HEK293 (cell line): ENCODE results near the gene HSD17B10.

Experiments
- KLF1 ChIP-seq: fragments of 450-650 bp; formaldehyde crosslinking; IDR thresholded peaks from 2 replicates; pipeline ENCODE4 v1.5.1; 2016; ENCODE audit warnings: missing biosample characterization, missing genetic modification characterization
- KLF7 ChIP-seq: fragments of 450-650 bp; formaldehyde crosslinking; IDR thresholded peaks from 2 replicates; pipeline ENCODE4 v1.5.1; 2016; ENCODE audit warnings: missing biosample characterization, missing genetic modification characterization, borderline replicate concordance
- MZF1 ChIP-seq: fragments of 450-650 bp; formaldehyde crosslinking; IDR thresholded peaks from 2 replicates; pipeline ENCODE4 v1.5.1; 2017; ENCODE audit warnings: missing biosample characterization, missing genetic modification characterization, borderline replicate concordance
- PRDM10 ChIP-seq: fragments of 450-650 bp; formaldehyde crosslinking; IDR thresholded peaks from 2 replicates; pipeline ENCODE4 v1.5.1; 2016; ENCODE audit warnings: missing biosample characterization, missing genetic modification characterization
- PRDM6 ChIP-seq: fragments of 450-650 bp; formaldehyde crosslinking; IDR thresholded peaks from 2 replicates; pipeline ENCODE4 v1.5.1; 2017; ENCODE audit warnings: missing biosample characterization, missing genetic modification characterization
- SALL2 ChIP-seq: fragments of 450-650 bp; formaldehyde crosslinking; IDR thresholded peaks from 2 replicates; pipeline ENCODE4 v1.5.0; 2017; ENCODE audit warnings: missing biosample characterization, mild to moderate bottlenecking, missing genetic modification characterization, borderline replicate concordance
- SCRT2 ChIP-seq: fragments of 450-650 bp; formaldehyde crosslinking; IDR thresholded peaks from 2 replicates; pipeline ENCODE4 v1.5.1; 2016; ENCODE audit warnings: missing biosample characterization, missing genetic modification characterization
- SP7 ChIP-seq: fragments of 450-650 bp; formaldehyde crosslinking; IDR thresholded peaks from 2 replicates; pipeline ENCODE4 v1.5.1; 2016; ENCODE audit warnings: missing biosample characterization, missing genetic modification characterization
- ZBTB17 ChIP-seq: fragments of 450-650 bp; formaldehyde crosslinking; IDR thresholded peaks from 2 replicates; pipeline ENCODE4 v1.5.1; 2016; ENCODE audit warnings: missing biosample characterization, missing genetic modification characterization
- ZIC2 ChIP-seq: fragments of 450-650 bp; formaldehyde crosslinking; IDR thresholded peaks from 2 replicates; pipeline ENCODE4 v1.5.1; 2016; ENCODE audit warnings: missing biosample characterization, missing genetic modification characterization
- ZNF10 ChIP-seq: fragments of 450-650 bp; formaldehyde crosslinking; IDR thresholded peaks from 2 replicates; pipeline ENCODE4 v1.5.1; 2017; ENCODE audit warnings: missing biosample characterization, missing genetic modification characterization
- ZNF157 ChIP-seq: fragments of 450-650 bp; formaldehyde crosslinking; IDR thresholded peaks from 2 replicates; pipeline ENCODE4 v1.5.1; 2016; ENCODE audit warnings: missing biosample characterization, missing genetic modification characterization
- ZNF184 ChIP-seq: fragments of 450-650 bp; IDR thresholded peaks from 2 replicates; pipeline ENCODE4 v1.5.1; 2018; ENCODE audit warnings: missing biosample characterization, mild to moderate bottlenecking, missing genetic modification characterization
- ZNF19 ChIP-seq: fragments of 450-650 bp; formaldehyde crosslinking; IDR thresholded peaks from 2 replicates; pipeline ENCODE4; 2016; ENCODE audit warnings: missing biosample characterization, missing genetic modification characterization, low read depth
- ZNF221 ChIP-seq: fragments of 450-650 bp; formaldehyde crosslinking; IDR thresholded peaks from 2 replicates; pipeline ENCODE4 v1.5.1; 2017; ENCODE audit warnings: missing biosample characterization, missing genetic modification characterization, borderline replicate concordance
- ZNF302 ChIP-seq: fragments of 450-650 bp; formaldehyde crosslinking; IDR thresholded peaks from 2 replicates; pipeline ENCODE4 v1.5.1; 2016; ENCODE audit warnings: missing biosample characterization, missing genetic modification characterization, low read depth
- ZNF394 ChIP-seq: fragments of 450-650 bp; formaldehyde crosslinking; IDR thresholded peaks from 2 replicates; pipeline ENCODE4 v1.5.1; 2016; ENCODE audit warnings: missing biosample characterization, missing genetic modification characterization, mild to moderate bottlenecking, moderate library complexity, borderline replicate concordance
- ZNF48 ChIP-seq: fragments of 450-650 bp; formaldehyde crosslinking; IDR thresholded peaks from 2 replicates; pipeline ENCODE4 v1.5.1; 2016; ENCODE audit warnings: missing biosample characterization, missing genetic modification characterization
- ZNF501 ChIP-seq: fragments of 450-650 bp; formaldehyde crosslinking; IDR thresholded peaks from 2 replicates; pipeline ENCODE4 v1.5.1; 2016; ENCODE audit warnings: missing biosample characterization, missing genetic modification characterization
- ZNF596 ChIP-seq: fragments of 450-650 bp; IDR thresholded peaks from 2 replicates; pipeline ENCODE4 v1.5.0; 2018; ENCODE audit warnings: missing biosample characterization, mild to moderate bottlenecking, missing genetic modification characterization, moderate library complexity
- ZNF600 ChIP-seq: fragments of 450-650 bp; formaldehyde crosslinking; IDR thresholded peaks from 2 replicates; pipeline ENCODE4 v1.5.1; 2016; ENCODE audit warnings: missing biosample characterization, missing genetic modification characterization
- ZNF624 ChIP-seq: fragments of 450-650 bp; formaldehyde crosslinking; IDR thresholded peaks from 2 replicates; pipeline ENCODE4 v1.5.1; 2017; ENCODE audit warnings: missing biosample characterization, missing genetic modification characterization
- ZNF658 ChIP-seq: fragments of 450-650 bp; formaldehyde crosslinking; IDR thresholded peaks from 2 replicates; pipeline ENCODE4; 2016; ENCODE audit warnings: missing biosample characterization, missing genetic modification characterization
- ZNF664 ChIP-seq: fragments of 450-650 bp; formaldehyde crosslinking; IDR thresholded peaks from 2 replicates; pipeline ENCODE4 v1.5.1; 2016; ENCODE audit warnings: missing biosample characterization, missing genetic modification characterization
- ZNF701 ChIP-seq: fragments of 450-650 bp; formaldehyde crosslinking; IDR thresholded peaks from 2 replicates; pipeline ENCODE4 v1.5.1; 2016; ENCODE audit warnings: missing biosample characterization, missing genetic modification characterization
- ZNF747 ChIP-seq: fragments of 450-650 bp; formaldehyde crosslinking; IDR thresholded peaks from 2 replicates; pipeline ENCODE4 v1.5.1; 2016; ENCODE audit warnings: missing biosample characterization, missing genetic modification characterization
- ZNF830 ChIP-seq: fragments of 450-650 bp; IDR thresholded peaks from 2 replicates; pipeline ENCODE4 v1.5.0; 2018; ENCODE audit warnings: missing biosample characterization, missing genetic modification characterization, low read depth, mild to moderate bottlenecking, moderate library complexity
- ZXDB ChIP-seq: fragments of 450-650 bp; formaldehyde crosslinking; IDR thresholded peaks from 2 replicates; pipeline ENCODE4 v1.5.1; 2016; ENCODE audit warnings: missing biosample characterization, missing genetic modification characterization
- TF ChIP-seq, protein P1 (sequence below): fragments of 450-650 bp; formaldehyde crosslinking; IDR thresholded peaks from 2 replicates; pipeline ENCODE4 v1.5.1; 2016; ENCODE audit warnings: missing biosample characterization, missing genetic modification characterization
- TF ChIP-seq, protein P2 (sequence below): fragments of 450-650 bp; formaldehyde crosslinking; IDR thresholded peaks from 2 replicates; pipeline ENCODE4 v1.5.1; 2016; ENCODE audit warnings: missing biosample characterization, missing genetic modification characterization
- TF ChIP-seq, protein P3 (sequence below): fragments of 450-650 bp; formaldehyde crosslinking; IDR thresholded peaks from 2 replicates; pipeline ENCODE4 v1.5.1; 2017; ENCODE audit warnings: missing biosample characterization, missing genetic modification characterization

Gene HSD17B10

GRCh38 chrX:53422086-53422860, 11.9 kb downstream of the HSD17B10 start, which contains the start of gene SMC1A (continued):
- TF ChIP-seq ZNF10 (tag by site-specific recombination) (peak; percentile 100), ZNF701 (tag by site-specific recombination) (no peak), SP7 (tag by site-specific recombination) (peak; percentile 84), PRDM6 (tag by site-specific recombination) (no peak), ZXDB (tag by site-specific recombination) (peak; percentile 97), ZNF184 (tag by site-specific recombination) (no peak; the same call in none of the 2 replicates), PRDM10 (tag by site-specific recombination) (peak; percentile 100), ZNF302 (tag by site-specific recombination) (no peak), ZNF48 (tag by site-specific recombination) (no peak), ZNF624 (tag by site-specific recombination) (no peak), KLF7 (tag by site-specific recombination) (peak; percentile 74; the same call in 1 of the 2 replicates), ZNF596 (no peak; the same call in 1 of the 2 replicates), ZNF600 (tag by site-specific recombination) (peak; percentile 84), ZNF157 (tag by site-specific recombination) (no peak), KLF1 (tag by site-specific recombination) (peak; percentile 36; the same call in 1 of the 2 replicates), ZNF221 (tag by site-specific recombination) (no peak), MZF1 (tag by site-specific recombination) (no peak), ZBTB17 (tag by site-specific recombination) (no peak), ZNF830 (tag by site-specific recombination) (no peak), ZNF747 (tag by site-specific recombination) (no peak), SALL2 (tag by site-specific recombination) (no peak), ZIC2 (tag by site-specific recombination) (peak; percentile 90), ZNF19 (tag by site-specific recombination) (no peak), ZNF501 (peak; percentile 97), ZNF658 (no peak), ZNF394 (tag by site-specific recombination) (peak; percentile 73; the same call in 1 of the 2 replicates), ZNF664 (tag by site-specific recombination) (no peak), SCRT2 (tag by site-specific recombination) (no peak)
- TF ChIP-seq, protein P1, sequence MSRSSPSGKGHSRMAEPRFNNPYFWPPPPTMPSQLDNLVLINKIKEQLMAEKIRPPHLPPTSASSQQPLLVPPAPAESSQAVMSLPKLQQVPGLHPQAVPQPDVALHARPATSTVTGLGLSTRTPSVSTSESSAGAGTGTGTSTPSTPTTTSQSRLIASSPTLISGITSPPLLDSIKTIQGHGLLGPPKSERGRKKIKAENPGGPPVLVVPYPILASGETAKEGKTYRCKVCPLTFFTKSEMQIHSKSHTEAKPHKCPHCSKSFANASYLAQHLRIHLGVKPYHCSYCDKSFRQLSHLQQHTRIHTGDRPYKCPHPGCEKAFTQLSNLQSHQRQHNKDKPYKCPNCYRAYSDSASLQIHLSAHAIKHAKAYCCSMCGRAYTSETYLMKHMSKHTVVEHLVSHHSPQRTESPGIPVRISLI (tag by site-specific recombination) = no peak
- TF ChIP-seq, protein P2, sequence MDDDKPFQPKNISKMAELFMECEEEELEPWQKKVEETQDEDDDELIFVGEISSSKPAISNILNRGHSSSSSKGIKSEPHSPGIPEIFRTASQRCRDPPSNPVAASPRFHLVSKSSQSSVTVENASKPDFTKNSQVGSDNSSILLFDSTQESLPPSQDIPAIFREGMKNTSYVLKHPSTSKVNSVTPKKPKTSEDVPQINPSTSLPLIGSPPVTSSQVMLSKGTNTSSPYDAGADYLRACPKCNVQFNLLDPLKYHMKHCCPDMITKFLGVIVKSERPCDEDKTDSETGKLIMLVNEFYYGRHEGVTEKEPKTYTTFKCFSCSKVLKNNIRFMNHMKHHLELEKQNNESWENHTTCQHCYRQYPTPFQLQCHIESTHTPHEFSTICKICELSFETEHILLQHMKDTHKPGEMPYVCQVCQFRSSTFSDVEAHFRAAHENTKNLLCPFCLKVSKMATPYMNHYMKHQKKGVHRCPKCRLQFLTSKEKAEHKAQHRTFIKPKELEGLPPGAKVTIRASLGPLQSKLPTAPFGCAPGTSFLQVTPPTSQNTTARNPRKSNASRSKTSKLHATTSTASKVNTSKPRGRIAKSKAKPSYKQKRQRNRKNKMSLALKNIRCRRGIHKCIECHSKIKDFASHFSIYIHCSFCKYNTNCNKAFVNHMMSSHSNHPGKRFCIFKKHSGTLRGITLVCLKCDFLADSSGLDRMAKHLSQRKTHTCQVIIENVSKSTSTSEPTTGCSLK (tag by site-specific recombination) = no peak
- TF ChIP-seq, protein P3, sequence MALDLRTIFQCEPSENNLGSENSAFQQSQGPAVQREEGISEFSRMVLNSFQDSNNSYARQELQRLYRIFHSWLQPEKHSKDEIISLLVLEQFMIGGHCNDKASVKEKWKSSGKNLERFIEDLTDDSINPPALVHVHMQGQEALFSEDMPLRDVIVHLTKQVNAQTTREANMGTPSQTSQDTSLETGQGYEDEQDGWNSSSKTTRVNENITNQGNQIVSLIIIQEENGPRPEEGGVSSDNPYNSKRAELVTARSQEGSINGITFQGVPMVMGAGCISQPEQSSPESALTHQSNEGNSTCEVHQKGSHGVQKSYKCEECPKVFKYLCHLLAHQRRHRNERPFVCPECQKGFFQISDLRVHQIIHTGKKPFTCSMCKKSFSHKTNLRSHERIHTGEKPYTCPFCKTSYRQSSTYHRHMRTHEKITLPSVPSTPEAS (tag by site-specific recombination) = no peak
